Measurements from ENCODE around the gene INSYN1.

DNA sequence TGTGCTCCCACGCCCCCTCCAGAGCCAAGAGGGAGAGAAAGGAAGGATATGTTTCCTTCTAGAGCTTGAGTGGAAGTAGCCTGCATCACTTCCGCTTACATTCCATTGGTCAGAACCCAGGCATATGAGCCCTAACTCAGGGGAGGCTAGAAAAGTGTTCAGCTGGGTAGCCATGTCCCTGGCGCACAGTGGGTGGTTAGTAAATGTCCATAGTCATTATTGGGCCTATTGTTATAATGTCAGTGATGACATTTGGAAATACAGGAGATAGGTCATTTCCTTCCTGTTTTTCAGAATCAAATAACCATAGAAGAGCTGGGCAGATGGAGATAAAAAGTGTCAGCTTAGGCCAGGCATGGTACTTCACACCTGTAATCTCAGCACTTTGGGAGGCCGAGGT, 41.6 kb downstream of the INSYN1 start:
- TF ChIP-seq, protein P1, sequence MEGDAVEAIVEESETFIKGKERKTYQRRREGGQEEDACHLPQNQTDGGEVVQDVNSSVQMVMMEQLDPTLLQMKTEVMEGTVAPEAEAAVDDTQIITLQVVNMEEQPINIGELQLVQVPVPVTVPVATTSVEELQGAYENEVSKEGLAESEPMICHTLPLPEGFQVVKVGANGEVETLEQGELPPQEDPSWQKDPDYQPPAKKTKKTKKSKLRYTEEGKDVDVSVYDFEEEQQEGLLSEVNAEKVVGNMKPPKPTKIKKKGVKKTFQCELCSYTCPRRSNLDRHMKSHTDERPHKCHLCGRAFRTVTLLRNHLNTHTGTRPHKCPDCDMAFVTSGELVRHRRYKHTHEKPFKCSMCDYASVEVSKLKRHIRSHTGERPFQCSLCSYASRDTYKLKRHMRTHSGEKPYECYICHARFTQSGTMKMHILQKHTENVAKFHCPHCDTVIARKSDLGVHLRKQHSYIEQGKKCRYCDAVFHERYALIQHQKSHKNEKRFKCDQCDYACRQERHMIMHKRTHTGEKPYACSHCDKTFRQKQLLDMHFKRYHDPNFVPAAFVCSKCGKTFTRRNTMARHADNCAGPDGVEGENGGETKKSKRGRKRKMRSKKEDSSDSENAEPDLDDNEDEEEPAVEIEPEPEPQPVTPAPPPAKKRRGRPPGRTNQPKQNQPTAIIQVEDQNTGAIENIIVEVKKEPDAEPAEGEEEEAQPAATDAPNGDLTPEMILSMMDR (conservative IDR thresholded peaks at IDR 0.05; ENCODE audit: low read depth, low read length), result no peak
- no peak for TF ChIP-seq EZH2 (IDR thresholded peaks at IDR 0.05; ENCODE audit: low read length, unreplicated experiment)
- TF ChIP-seq EZH2phosphoT487 (IDR thresholded peaks at IDR 0.05; ENCODE audit: borderline replicate concordance, low read length), result no peak
